G401 (cell line): ENCODE data around the gene HMSD. TPM values are rescaled to one million over a fixed set of nuclear protein-coding genes. Genes with fewer than 3 reads are reported as not detected.

Experiments used
- DNase-seq: peaks from one replicate; pipeline ENCODE4 v3.0.0-alpha.2; 2015; ENCODE audit warnings: low spot score
- in situ Hi-C: cut with HindIII; loops from 2 replicates; pipeline ENCODE4 v1.10.0; 2016; ENCODE audit warnings: low sequenced_read_pairs, mixed read lengths
- total RNA-seq: library from RNA; depleted of rRNA; stranded (reverse); fragments of >200 nt; shearing (Covaris generic); gene quantifications from 2 replicates; pipeline ENCODE4 v1.2.3, GENCODE V29; 2014; rRNA removed

HMSD gene
- total RNA-seq, 1 experiment from 2014 or later = not detected

GRCh38 chr18:63981719-63982118, 32.6 kb downstream of the HMSD start:
- DNase-seq = no peak
- in situ Hi-C loops = no loop called here

DNA sequence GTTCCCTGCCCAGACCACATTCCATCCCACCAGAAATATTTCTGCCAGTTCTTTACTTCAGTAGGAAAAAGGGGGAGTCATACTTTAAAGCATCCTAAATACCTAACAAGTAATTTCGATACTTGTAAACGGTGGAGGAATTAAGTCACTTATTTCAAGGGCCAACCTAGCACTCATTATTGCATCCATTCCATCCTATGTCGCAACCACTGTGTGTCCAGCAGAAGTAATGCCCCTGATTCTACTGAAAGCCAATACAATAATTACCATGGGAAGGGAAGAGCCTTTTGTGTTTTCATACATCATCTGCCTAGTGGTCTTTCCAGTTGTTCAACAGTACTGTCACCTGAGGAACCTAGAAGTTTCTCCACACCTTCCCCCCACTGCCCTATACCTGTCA, 33.3 kb downstream of the HMSD start:
- no peak for DNase-seq
- in situ Hi-C loops = no loop called here

- no peak for DNase-seq
- in situ Hi-C loops = no loop called here
These were observed 37.8 kb downstream of the HMSD start for GRCh38 chr18:63986885-63987284.

- no peak for DNase-seq
- in situ Hi-C loops = no loop called here
These were observed 38.6 kb downstream of the HMSD start for GRCh38 chr18:63987743-63988142.

GRCh38 chr18:63992751-63993150, 43.6 kb downstream of the HMSD start:
- no peak for DNase-seq
- in situ Hi-C loops = no loop called here

DNA sequence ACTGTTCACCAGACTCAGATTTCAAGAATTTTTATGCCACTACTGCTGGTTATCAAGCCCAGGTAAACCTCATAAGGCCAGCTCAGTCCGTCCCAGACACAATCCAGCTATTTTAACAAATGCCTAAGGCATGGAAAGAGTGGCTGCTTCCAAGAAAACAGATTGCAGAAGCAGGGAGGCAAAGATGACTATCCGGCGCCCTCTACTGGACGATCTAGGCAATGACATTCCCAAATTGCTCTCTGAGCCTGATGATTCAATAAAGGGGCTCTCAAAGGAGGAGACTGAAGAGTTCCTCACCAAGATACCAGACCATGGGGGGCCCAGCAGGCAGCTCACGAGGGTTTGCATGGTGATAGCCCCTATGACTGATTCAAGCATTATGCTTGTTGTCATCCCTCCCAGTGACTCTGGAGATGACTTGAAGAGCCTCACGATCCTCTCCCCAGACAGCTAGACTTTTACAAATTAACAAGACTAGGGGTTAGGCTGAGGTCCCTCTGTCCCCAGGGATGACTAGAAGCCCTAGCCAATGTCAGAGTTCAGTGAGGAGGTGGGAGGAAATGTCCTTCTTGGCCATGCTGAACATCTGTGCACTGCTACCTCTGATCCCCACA, 45.8 kb downstream of the HMSD start:
- in situ Hi-C loops = no loop called here

GRCh38 chr18:63997041-63997440, 47.9 kb downstream of the HMSD start:
- DNase-seq = no peak
- in situ Hi-C loops = no loop called here

More for the DNA sequence above, 45.8 kb downstream of the HMSD start:
- peak; percentile 63 for DNase-seq

- in situ Hi-C loops = no loop called here
These were observed 48.5 kb downstream of the HMSD start for GRCh38 chr18:63997606-63998005.

GRCh38 chr18:63999871-64000270, 50.8 kb downstream of the HMSD start:
- no peak for DNase-seq
- in situ Hi-C loops = no loop called here

More at GRCh38 chr18:63997606-63998005, 48.5 kb downstream of the HMSD start:
- no peak for DNase-seq

DNA sequence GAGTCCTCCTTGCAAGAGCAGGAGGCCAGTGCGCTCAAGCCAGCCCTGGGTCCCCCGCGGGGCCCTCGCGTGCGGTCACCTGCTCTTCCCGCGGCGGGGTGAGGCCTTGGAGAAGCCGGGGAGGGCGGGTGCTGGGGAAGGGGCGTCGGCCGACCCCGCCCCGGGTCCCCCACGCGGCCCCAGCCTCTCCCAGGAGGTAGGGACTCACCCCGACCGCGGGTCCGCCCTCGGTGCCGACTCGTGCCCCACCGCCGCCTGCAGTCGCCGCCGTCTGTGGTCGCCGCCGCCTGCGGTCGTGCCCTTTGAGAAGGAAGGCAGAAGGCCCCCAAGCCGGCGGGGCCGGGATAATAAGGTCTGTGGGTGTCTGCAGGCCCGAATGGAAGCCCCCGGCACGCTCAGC, 53.5 kb downstream of the HMSD start:
- DNase-seq = no peak
- in situ Hi-C loops = no loop called here

DNA sequence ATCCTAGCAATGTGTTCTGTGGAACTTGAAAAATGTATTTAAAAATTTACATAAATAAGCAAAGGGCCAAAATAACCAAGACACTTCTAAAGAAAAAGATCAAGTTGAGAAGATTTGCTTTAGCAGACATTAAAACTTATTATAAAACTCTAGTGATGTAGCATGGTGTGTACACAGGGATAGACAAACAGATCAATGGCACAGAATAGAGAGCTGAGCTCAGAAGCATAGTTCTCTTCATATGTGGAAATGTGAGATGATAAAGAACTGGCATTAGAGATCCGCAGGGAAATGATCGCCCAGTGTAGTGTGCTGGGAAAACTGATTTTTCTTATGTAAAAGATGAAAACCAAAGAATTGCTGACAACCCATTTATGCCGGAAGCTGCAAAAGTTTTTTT, 60.2 kb downstream of the HMSD start:
- in situ Hi-C loops = no loop called here

More for the DNA sequence above, 60.2 kb downstream of the HMSD start:
- DNase-seq = no peak

Other genes with a start within 250 kb of the HMSD start
- gene SERPINB11, start 246.3 kb upstream of the HMSD start, total RNA-seq = not detected in 2 replicates
- gene SERPINB7, start 173.9 kb upstream of the HMSD start, total RNA-seq = not detected in 2 replicates
- gene SERPINB2, start 61.6 kb upstream of the HMSD start, total RNA-seq = not detected in 2 replicates
- gene SERPINB10, start 41.3 kb upstream of the HMSD start, total RNA-seq = not detected in 2 replicates
- gene SERPINB8, start 20.8 kb downstream of the HMSD start, total RNA-seq = not detected in 2 replicates
- gene LINC00305, start 199.8 kb downstream of the HMSD start, total RNA-seq = not detected in 2 replicates